Measurements from ENCODE around the gene OR4D5.
A peak's percentile ranks its signal among the peaks of the same experiment; 100 is the strongest.

The OR4D5 gene

DNA sequence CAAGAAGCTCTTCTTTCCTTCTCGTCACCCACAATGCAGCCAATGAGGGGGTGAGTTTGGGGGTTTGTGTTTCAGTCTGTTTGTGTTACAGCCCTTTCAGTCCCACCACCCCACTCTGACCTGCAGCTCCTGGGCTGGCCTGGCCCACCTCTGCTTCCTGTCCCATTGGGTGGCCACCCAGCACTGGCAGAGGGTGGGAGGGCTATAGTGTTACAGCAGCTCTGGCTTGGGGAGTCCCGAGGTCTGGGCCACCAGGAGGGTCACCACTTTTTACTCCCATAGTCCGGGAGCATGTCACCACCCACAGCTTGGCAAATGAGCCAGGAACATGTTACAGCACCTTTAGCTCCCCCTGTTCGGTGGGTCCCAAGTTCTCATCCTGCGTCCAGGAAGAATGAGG lies 39.9 kb downstream of the OR4D5 start:
- peaks cover 4% of the 10 kb centered on the region for H3K9me3 ChIP-seq (ENCODE audit: control insufficient read depth, low read length)
- no peak overlapping the region for H2BK15ac ChIP-seq (ENCODE audit: low read depth, poor library complexity, severe bottlenecking)
- no peaks in the 10 kb centered on the region for H3K27me3 ChIP-seq (ENCODE audit: control insufficient read depth in 1 of 2, insufficient read depth in 1 of 2, low read length in 2 of 2)
- H3K9ac ChIP-seq (ENCODE audit: low read length) = no peak overlapping the region
- no peak overlapping the region for H2BK12ac ChIP-seq (ENCODE audit: low read length in 2 of 2)
- H4K8ac ChIP-seq (ENCODE audit: low read length) = no peak overlapping the region
- no peak overlapping the region for H2BK5ac ChIP-seq (ENCODE audit: low read depth, low read length, poor library complexity, severe bottlenecking)
- no peak overlapping the region for H3K23ac ChIP-seq (ENCODE audit: low read length in 2 of 2)
- H3K18ac ChIP-seq (ENCODE audit: low read depth in 1 of 2, low read length in 2 of 2) = no peak overlapping the region
- H3K4me3 ChIP-seq (ENCODE audit: insufficient read depth in 1 of 2, low read depth in 1 of 2, low read length in 2 of 2) = no peak overlapping the region
- 86% methylated on average over 4 of the region's 5 CpGs for WGBS
- no peaks in the 10 kb centered on the region for H3K79me1 ChIP-seq (replicated peaks; ENCODE audit: low read length, poor library complexity, severe bottlenecking)
- H3K14ac ChIP-seq (ENCODE audit: low read length in 2 of 2) = peak overlapping the region in 1 of 2 experiments; percentile 61
- no peak for DNase-seq
- H2BK120ac ChIP-seq (ENCODE audit: low read depth, low read length) = no peak overlapping the region
- no peak overlapping the region for H4K91ac ChIP-seq (ENCODE audit: low read length)
- H3K4me1 ChIP-seq (ENCODE audit: control insufficient read depth, insufficient read depth, low read depth, low read length) = no peaks in the 10 kb centered on the region
- no peak overlapping the region for H2AFZ ChIP-seq (ENCODE audit: low read depth, low read length)
- H3K36me3 ChIP-seq (ENCODE audit: control insufficient read depth in 1 of 2, insufficient read depth in 2 of 2, low read depth in 1 of 2, low read length in 2 of 2) = no peaks in the 10 kb centered on the region
- H3K4ac ChIP-seq (ENCODE audit: low read depth in 1 of 2, low read length in 2 of 2) = no peak overlapping the region
- no peak overlapping the region for H2AK5ac ChIP-seq (ENCODE audit: low read length, severe bottlenecking)
- H3K4me2 ChIP-seq (ENCODE audit: low read length, poor library complexity, severe bottlenecking) = no peak overlapping the region
- H3K27ac ChIP-seq (ENCODE audit: low read length, poor library complexity, severe bottlenecking) = no peak overlapping the region

All from mesenchymal stem cell (in vitro differentiated cells and primary cell).